SK-N-SH (cell line): ENCODE data around the gene NHLRC2.

Experiments
- CTCF ChIP-seq: fragments of 200-600 bp; sonication (generic); IDR thresholded peaks from 2 replicates; pipeline ENCODE4 v1.6.1; 2017; ENCODE audit warnings: antibody characterized with exemption, mild to moderate bottlenecking, moderate library complexity
- EZH2phosphoT487 ChIP-seq: fragments of 200-600 bp; sonication (generic); IDR thresholded peaks from 2 replicates; pipeline ENCODE4 v1.6.1; 2017; ENCODE audit warnings: low read depth, mixed run types, mild to moderate bottlenecking, antibody characterized with exemption, moderate library complexity, borderline replicate concordance
- MAX ChIP-seq: IDR thresholded peaks from 2 replicates; pipeline ENCODE4 v1.4.0; 2012; ENCODE audit warnings: low read depth

DNA sequence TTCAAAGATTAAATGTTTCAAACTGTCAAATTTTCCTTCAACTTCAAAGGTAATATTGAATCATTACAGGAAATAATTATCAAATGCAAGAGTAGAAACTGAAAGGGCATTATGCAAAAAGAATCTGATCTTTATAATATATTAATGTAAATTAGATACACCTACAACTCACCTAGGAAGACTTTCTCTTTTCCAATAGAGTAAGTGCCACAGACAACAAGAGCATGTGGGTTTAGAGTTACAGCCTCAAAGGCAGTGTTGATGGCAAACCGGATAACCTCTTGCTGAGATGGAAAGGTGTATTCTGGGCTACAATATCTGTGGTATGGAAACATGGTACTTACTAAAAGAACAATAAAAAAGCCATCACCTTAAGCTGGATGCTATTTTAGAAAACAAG lies 12.3 kb upstream of the NHLRC2 start:
- TF ChIP-seq MAX: no peak
- TF ChIP-seq CTCF: no peak
- TF ChIP-seq EZH2phosphoT487: no peak
